ENCODE data around the gene MRPL58. TPM values are rescaled to one million over a fixed set of nuclear protein-coding genes. Genes with fewer than 3 reads are reported as not detected.

Gene MRPL58
- total RNA-seq, 1 experiment from 2014 or later = 195 TPM

DNA sequence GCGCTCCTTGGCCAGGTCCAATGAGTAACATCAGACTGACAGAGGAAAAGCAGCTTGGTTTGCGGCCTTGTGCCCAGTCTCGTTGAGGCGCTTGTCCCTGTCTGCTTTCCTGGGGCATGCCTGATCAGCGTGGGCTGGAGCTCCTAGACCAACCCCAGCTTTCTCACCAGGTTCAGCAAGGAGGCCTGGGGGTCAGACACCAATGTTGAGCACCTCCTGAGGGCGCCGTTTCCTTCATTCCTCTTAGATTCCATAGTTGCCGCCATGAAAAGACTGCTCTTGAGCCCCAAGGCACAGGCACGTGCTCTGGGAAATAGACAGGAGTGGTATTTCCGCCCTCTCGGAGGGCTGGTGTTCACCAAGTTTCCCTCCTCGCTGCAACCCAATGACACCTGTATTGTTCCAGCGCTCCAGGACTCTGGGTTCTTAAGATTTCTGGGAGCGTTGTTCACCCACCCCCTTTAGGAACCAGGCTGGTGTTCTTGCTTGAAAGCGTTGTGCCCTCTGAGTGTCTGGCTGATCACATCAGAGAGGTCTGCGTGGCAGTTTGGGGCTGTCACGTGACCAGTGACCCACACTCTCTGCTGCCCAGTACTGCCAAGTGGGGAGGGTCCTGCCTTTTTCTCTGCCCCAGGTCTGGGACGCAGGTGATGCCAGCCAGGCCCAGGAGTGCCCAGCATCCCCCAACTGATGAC lies 52.5 kb downstream of the MRPL58 start:
- intact Hi-C loops (cut with micrococcal nuclease) = no loop called here
- H3K9me2 ChIP-seq (replicated peaks; ENCODE audit: low read length) = no peaks in the 10 kb centered on the region
- no peaks in the 10 kb centered on the region for H3K27me3 ChIP-seq (ENCODE audit: low read length)
- no peak overlapping the region for H3K4me3 ChIP-seq (ENCODE audit: low read length)
- DNase-seq (no peak), ATAC-seq (no peak)
- H3K4me2 ChIP-seq (ENCODE audit: low read length) = no peak overlapping the region
- H3F3A ChIP-seq (ENCODE audit: low read length, unreplicated experiment) = no peaks in the 10 kb centered on the region
- no TSS peak for BruUV-seq (replicated peaks)
- TF ChIP-seq, protein P1, sequence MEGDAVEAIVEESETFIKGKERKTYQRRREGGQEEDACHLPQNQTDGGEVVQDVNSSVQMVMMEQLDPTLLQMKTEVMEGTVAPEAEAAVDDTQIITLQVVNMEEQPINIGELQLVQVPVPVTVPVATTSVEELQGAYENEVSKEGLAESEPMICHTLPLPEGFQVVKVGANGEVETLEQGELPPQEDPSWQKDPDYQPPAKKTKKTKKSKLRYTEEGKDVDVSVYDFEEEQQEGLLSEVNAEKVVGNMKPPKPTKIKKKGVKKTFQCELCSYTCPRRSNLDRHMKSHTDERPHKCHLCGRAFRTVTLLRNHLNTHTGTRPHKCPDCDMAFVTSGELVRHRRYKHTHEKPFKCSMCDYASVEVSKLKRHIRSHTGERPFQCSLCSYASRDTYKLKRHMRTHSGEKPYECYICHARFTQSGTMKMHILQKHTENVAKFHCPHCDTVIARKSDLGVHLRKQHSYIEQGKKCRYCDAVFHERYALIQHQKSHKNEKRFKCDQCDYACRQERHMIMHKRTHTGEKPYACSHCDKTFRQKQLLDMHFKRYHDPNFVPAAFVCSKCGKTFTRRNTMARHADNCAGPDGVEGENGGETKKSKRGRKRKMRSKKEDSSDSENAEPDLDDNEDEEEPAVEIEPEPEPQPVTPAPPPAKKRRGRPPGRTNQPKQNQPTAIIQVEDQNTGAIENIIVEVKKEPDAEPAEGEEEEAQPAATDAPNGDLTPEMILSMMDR (conservative IDR thresholded peaks at IDR 0.05; ENCODE audit: low read depth, low read length) = 0 out of 2 replicates have a peak, but pooled peaks have one; percentile 15
- TF ChIP-seq EZH2 (IDR thresholded peaks at IDR 0.05; ENCODE audit: low read length, unreplicated experiment) = no peak
- no peaks in the 10 kb centered on the region for H4K20me1 ChIP-seq (ENCODE audit: low read length)
- peaks cover 34% of the 10 kb centered on the region; the same call in 1 of the 2 replicates for H3K36me3 ChIP-seq (ENCODE audit: low read depth, low read length)
- no peak overlapping the region for H3K9ac ChIP-seq (ENCODE audit: low read length)
- ChIA-PET CTCF (no interaction called here), POLR2A (ENCODE audit: unreplicated experiment) (interaction anchor here (0.7 kb wide), 1 partner anchor 62 kb away, joined by 3 read pairs; no protein-coding TSS in a partner anchor)
- no peaks in the 10 kb centered on the region for H3K9me3 ChIP-seq (ENCODE audit: low read length)
- no peaks in the 10 kb centered on the region for H3K4me1 ChIP-seq (ENCODE audit: insufficient read depth, low read length)
- no peak overlapping the region for H3K27ac ChIP-seq (ENCODE audit: low read length)
- H2AFZ ChIP-seq (ENCODE audit: low read length) = no peak overlapping the region
- H3K79me2 ChIP-seq (ENCODE audit: low read length) = no peaks in the 10 kb centered on the region

- ChIA-PET CTCF (no interaction called here), POLR2A (ENCODE audit: unreplicated experiment) (interaction anchor here (0.7 kb wide), 1 partner anchor 13 kb away, joined by 3 read pairs; no protein-coding TSS in a partner anchor)
- DNase-seq = no peak
- Histone ChIP-seq H3K27me3 (ENCODE audit: low read length) (no peaks in the 10 kb centered on the region), H3K4me3 (ENCODE audit: low read length) (no peak overlapping the region), H3K4me2 (ENCODE audit: low read length) (no peak overlapping the region), H3K9me2 (replicated peaks; ENCODE audit: low read length) (no peaks in the 10 kb centered on the region), H3F3A (ENCODE audit: low read length, unreplicated experiment) (no peaks in the 10 kb centered on the region), H3K27ac (ENCODE audit: low read length) (no peak overlapping the region), H4K20me1 (ENCODE audit: low read length) (no peaks in the 10 kb centered on the region), H3K79me2 (ENCODE audit: low read length) (no peaks in the 10 kb centered on the region), H2AFZ (ENCODE audit: low read length) (no peak overlapping the region), H3K9ac (ENCODE audit: low read length) (no peak overlapping the region), H3K4me1 (ENCODE audit: insufficient read depth, low read length) (no peaks in the 10 kb centered on the region), H3K9me3 (ENCODE audit: low read length) (no peaks in the 10 kb centered on the region), H3K36me3 (ENCODE audit: low read depth, low read length) (peaks cover 34% of the 10 kb centered on the region; the same call in 1 of the 2 replicates)
- BruUV-seq (replicated peaks) = no TSS peak
- TF ChIP-seq EZH2 (IDR thresholded peaks at IDR 0.05; ENCODE audit: low read length, unreplicated experiment) (no peak), EZH2phosphoT487 (IDR thresholded peaks at IDR 0.05; ENCODE audit: borderline replicate concordance, low read length) (no peak)
- TF ChIP-seq, protein P1 (conservative IDR thresholded peaks at IDR 0.05; ENCODE audit: low read depth, low read length) = no peak
- no peak for ATAC-seq
- intact Hi-C loops (cut with micrococcal nuclease) = no loop called here
Observed at GRCh38 chr17:75065562-75066151, 53.2 kb downstream of the MRPL58 start.

- BruUV-seq (replicated peaks) = no TSS peak
- intact Hi-C loops (cut with micrococcal nuclease) = no loop called here
- H2AFZ ChIP-seq (ENCODE audit: low read length) = no peak overlapping the region
- no peaks in the 10 kb centered on the region for H3K79me2 ChIP-seq (ENCODE audit: low read length)
- H3F3A ChIP-seq (ENCODE audit: low read length, unreplicated experiment) = no peaks in the 10 kb centered on the region
- H3K9me3 ChIP-seq (ENCODE audit: low read length) = no peaks in the 10 kb centered on the region
- H3K27me3 ChIP-seq (ENCODE audit: low read length) = no peaks in the 10 kb centered on the region
- no peaks in the 10 kb centered on the region for H3K9me2 ChIP-seq (replicated peaks; ENCODE audit: low read length)
- no peaks in the 10 kb centered on the region for H3K4me1 ChIP-seq (ENCODE audit: insufficient read depth, low read length)
- peaks cover 18% of the 10 kb centered on the region; the same call in 1 of the 2 replicates for H3K36me3 ChIP-seq (ENCODE audit: low read depth, low read length)
- no peak overlapping the region for H3K4me3 ChIP-seq (ENCODE audit: low read length)
- CTCF ChIA-PET = interaction anchor here (3.0 kb wide), 1 partner anchor 38 kb away, joined by 23 read pairs; no protein-coding TSS in a partner anchor
- TF ChIP-seq, protein P1 (conservative IDR thresholded peaks at IDR 0.05; ENCODE audit: low read depth, low read length) = no peak
- TF ChIP-seq EZH2phosphoT487 (IDR thresholded peaks at IDR 0.05; ENCODE audit: borderline replicate concordance, low read length) (no peak), EZH2 (IDR thresholded peaks at IDR 0.05; ENCODE audit: low read length, unreplicated experiment) (no peak)
- POLR2A ChIA-PET (ENCODE audit: unreplicated experiment) = interaction anchor here (1.0 kb wide), 1 partner anchor 19 kb away, joined by 30 read pairs; no protein-coding TSS in a partner anchor
- H3K9ac ChIP-seq (ENCODE audit: low read length) = no peak overlapping the region
- ATAC-seq (no peak), DNase-seq (no peak)
- H3K4me2 ChIP-seq (ENCODE audit: low read length) = no peak overlapping the region
- no peaks in the 10 kb centered on the region for H4K20me1 ChIP-seq (ENCODE audit: low read length)
- no peak overlapping the region for H3K27ac ChIP-seq (ENCODE audit: low read length)
Observed at GRCh38 chr17:75067856-75068255, 55.4 kb downstream of the MRPL58 start.

Measured in PC-3 (cell line).